ENCODE results near the gene PLXNB1. TPM values are rescaled to one million over a fixed set of nuclear protein-coding genes. Genes with fewer than 3 reads are reported as not detected.

Gene PLXNB1
- total RNA-seq, 1 experiment from 2014 or later = 101 TPM

DNA sequence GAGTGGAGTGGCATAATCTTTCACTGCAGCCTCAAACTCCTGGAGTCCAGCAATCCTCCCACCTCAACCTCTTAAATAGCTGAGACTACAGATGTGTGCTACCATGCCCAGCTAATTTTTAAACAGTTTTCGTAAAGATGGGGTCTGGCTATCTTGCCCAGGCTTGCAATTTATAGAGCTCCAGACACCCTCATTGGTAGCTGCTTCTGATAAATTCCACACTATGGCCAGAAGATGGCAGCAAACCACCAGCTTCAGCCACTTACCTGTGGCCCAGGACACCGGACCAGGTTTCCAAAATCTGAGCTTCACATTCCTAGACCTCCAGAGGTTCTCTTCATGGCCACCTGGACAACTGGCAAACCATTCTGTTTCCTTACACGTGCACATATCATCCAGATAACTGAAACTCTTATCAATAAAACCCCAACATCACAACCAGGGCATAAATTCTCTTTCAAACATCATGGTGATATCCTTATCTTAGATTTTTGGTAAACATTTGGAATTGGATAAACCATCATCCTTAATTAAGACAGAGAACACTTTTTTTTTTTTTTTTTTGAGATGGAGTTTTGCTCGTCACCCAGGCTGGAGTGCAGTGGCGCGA is 29.0 kb downstream of the PLXNB1 start:
- Mint-ChIP-seq H3K9me3 (ENCODE audit: unreplicated experiment) (no peaks in the 10 kb centered on the region), H3K36me3 (ENCODE audit: insufficient read depth, unreplicated experiment) (peaks cover 81% of the 10 kb centered on the region), H3K4me3 (ENCODE audit: unreplicated experiment) (peak overlapping the region; percentile 46), H3K27me3 (ENCODE audit: insufficient read depth, unreplicated experiment) (no peaks in the 10 kb centered on the region), H3K27ac (ENCODE audit: low read depth, unreplicated experiment) (peak overlapping the region; percentile 95), H3K4me1 (ENCODE audit: insufficient read depth, unreplicated experiment) (peaks cover 34% of the 10 kb centered on the region)
- DNase-seq (ENCODE audit: unreplicated experiment) = peak; percentile 90
- TF ChIP-seq, protein P1, sequence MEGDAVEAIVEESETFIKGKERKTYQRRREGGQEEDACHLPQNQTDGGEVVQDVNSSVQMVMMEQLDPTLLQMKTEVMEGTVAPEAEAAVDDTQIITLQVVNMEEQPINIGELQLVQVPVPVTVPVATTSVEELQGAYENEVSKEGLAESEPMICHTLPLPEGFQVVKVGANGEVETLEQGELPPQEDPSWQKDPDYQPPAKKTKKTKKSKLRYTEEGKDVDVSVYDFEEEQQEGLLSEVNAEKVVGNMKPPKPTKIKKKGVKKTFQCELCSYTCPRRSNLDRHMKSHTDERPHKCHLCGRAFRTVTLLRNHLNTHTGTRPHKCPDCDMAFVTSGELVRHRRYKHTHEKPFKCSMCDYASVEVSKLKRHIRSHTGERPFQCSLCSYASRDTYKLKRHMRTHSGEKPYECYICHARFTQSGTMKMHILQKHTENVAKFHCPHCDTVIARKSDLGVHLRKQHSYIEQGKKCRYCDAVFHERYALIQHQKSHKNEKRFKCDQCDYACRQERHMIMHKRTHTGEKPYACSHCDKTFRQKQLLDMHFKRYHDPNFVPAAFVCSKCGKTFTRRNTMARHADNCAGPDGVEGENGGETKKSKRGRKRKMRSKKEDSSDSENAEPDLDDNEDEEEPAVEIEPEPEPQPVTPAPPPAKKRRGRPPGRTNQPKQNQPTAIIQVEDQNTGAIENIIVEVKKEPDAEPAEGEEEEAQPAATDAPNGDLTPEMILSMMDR (IDR thresholded peaks at IDR 0.05; ENCODE audit: unreplicated experiment) = peak; percentile 96
- intact Hi-C loops (cut with micrococcal nuclease) = loop anchor here (1.0 to 2.0 kb wide), 2 partner anchors 35 to 128 kb away; no protein-coding TSS in a partner anchor
- CTCF ChIA-PET = interaction anchor here (0.5 to 22.6 kb wide), 38 partner anchors 10 to 898 kb away, joined by 3 to 647 read pairs (median 5); partner anchors contain the start of genes CCDC51, NME6, PLXNB1 and TMA7
- no TSS peak for BruUV-seq (replicated peaks)
- POLR2A ChIA-PET = interaction anchor here (0.5 to 22.1 kb wide), 20 partner anchors 8 to 958 kb away, joined by 3 to 749 read pairs (median 8); partner anchors contain the start of genes ATRIP, CCDC51, CDC25A and CELSR3

DNA sequence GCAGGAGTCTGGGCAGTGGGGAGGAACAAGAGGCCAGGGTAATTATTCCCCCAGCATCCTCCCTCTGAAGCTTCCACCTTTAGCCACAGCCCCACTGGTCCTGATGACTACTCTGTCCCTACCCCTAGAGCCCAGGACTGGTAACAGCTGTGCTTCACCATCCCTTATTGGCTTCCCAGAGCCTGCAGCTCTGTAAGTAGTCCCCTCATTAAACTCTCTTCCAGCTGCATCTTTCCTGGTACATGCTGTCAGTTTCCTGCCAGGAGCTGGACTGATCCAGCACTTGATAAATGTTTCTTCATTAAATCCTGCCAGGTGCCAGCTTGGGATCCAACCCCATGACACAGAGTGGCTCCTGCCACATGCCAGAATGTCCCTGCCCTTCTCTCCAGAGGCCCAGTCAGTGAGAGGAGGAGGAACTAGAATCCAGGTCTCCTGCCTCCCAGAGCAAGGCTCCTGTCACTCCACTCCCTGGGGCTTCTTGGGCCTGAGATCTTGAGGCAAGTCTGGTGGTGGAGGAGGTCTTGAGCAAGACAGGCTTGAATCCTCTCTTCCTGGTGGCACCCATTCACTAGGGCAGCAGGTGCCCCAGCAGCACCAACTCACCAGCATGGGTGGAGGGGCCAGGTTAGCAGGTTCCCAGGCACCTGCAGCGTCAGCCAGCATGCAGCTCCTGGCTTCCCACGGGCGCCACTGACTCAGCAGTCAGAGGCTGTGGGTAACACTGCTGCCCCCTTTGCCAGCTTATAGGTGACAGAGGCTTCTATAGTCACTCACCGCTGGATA is 30.3 kb downstream of the PLXNB1 start:
- no peaks in the 10 kb centered on the region for H3K9me3 Mint-ChIP-seq (ENCODE audit: unreplicated experiment)
- intact Hi-C loops (cut with micrococcal nuclease) = loop anchor here (2.0 kb wide), 1 partner anchor 127 kb away; no protein-coding TSS in a partner anchor
- DNase-seq (ENCODE audit: unreplicated experiment) = no peak
- H3K36me3 Mint-ChIP-seq (ENCODE audit: insufficient read depth, unreplicated experiment) = peaks cover 73% of the 10 kb centered on the region
- H3K4me3 Mint-ChIP-seq (ENCODE audit: unreplicated experiment) = no peak overlapping the region
- H3K27ac Mint-ChIP-seq (ENCODE audit: low read depth, unreplicated experiment) = no peak overlapping the region
- H3K27me3 Mint-ChIP-seq (ENCODE audit: insufficient read depth, unreplicated experiment) = no peaks in the 10 kb centered on the region
- ChIA-PET CTCF (interaction anchor here (0.6 to 22.6 kb wide), 13 partner anchors 10 to 989 kb away, joined by 3 to 647 read pairs (median 18); partner anchors contain the start of genes CCDC51, NME6, PLXNB1 and TMA7), POLR2A (interaction anchor here (0.6 to 22.1 kb wide), 15 partner anchors 9 to 264 kb away, joined by 3 to 749 read pairs (median 10); partner anchors contain the start of genes ATRIP, CCDC51, NME6 and PLXNB1)
- H3K4me1 Mint-ChIP-seq (ENCODE audit: insufficient read depth, unreplicated experiment) = peaks cover 34% of the 10 kb centered on the region
- BruUV-seq (replicated peaks) = no TSS peak
- TF ChIP-seq, protein P1 (IDR thresholded peaks at IDR 0.05; ENCODE audit: unreplicated experiment) = no peak

DNA sequence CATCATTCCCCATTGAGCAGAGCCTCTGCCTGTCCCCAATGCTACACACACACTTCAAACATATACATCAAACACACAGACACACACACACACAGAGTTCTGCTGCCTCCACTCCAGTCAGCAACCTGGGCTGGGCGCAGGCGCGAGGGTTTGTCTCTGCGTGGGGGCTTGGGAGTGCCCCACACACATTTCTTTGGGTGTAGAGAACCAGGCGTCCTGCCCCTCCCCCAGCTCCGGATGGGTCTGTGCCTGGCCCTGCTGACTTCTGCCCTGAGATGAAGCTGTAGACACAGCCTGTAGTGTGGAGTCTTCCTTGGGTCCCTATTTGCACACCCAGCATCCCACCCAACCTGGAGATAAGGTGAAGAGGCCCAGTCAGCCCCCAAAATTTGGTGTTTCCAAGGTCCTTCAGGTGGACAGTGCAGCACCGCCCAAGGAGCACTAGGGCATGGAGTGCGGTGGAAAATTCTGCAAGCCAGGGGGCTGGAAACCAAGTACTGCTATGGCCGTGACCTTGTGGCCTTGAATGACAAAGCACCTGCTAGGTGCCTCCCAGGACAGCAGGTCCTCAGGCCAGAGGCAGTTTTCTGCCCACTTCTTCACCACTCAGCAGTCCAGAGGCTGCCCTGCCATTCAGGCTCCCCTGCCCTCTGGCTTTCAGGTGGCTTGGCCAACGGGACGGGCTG is 31.0 kb downstream of the PLXNB1 start:
- CTCF ChIA-PET = interaction anchor here (0.6 to 22.6 kb wide), 10 partner anchors 14 to 990 kb away, joined by 3 to 647 read pairs (median 19); partner anchors contain the start of genes CCDC51 and TMA7
- no peak for DNase-seq (ENCODE audit: unreplicated experiment)
- POLR2A ChIA-PET = interaction anchor here (0.6 to 22.1 kb wide), 14 partner anchors 10 to 205 kb away, joined by 3 to 749 read pairs (median 10); partner anchors contain the start of genes ATRIP, CCDC51, NME6 and PLXNB1
- no peaks in the 10 kb centered on the region for H3K9me3 Mint-ChIP-seq (ENCODE audit: unreplicated experiment)
- BruUV-seq (replicated peaks) = no TSS peak
- H3K27me3 Mint-ChIP-seq (ENCODE audit: insufficient read depth, unreplicated experiment) = no peaks in the 10 kb centered on the region
- H3K36me3 Mint-ChIP-seq (ENCODE audit: insufficient read depth, unreplicated experiment) = peaks cover 67% of the 10 kb centered on the region
- H3K4me1 Mint-ChIP-seq (ENCODE audit: insufficient read depth, unreplicated experiment) = peaks cover 34% of the 10 kb centered on the region
- no peak overlapping the region for H3K27ac Mint-ChIP-seq (ENCODE audit: low read depth, unreplicated experiment)
- TF ChIP-seq, protein P1 (IDR thresholded peaks at IDR 0.05; ENCODE audit: unreplicated experiment) = no peak
- no peak overlapping the region for H3K4me3 Mint-ChIP-seq (ENCODE audit: unreplicated experiment)
- intact Hi-C loops (cut with micrococcal nuclease) = no loop called here

Data from MCF 10A (cell line).